ENCODE results near the gene TASP1.

GRCh38 chr20:13436530-13436929 is 202.2 kb downstream of the TASP1 start:
- TF ChIP-seq ARNT (IDR thresholded peaks at IDR 0.05) (no peak), SUZ12 (IDR thresholded peaks at IDR 0.05) (no peak), ELF4 (IDR thresholded peaks at IDR 0.05) (no peak), SP1 (IDR thresholded peaks at IDR 0.05) (no peak), FOXK2 (IDR thresholded peaks at IDR 0.05) (no peak), ZNF384 (IDR thresholded peaks at IDR 0.05) (no peak), TARDBP (IDR thresholded peaks at IDR 0.05) (no peak), FOXA1 (IDR thresholded peaks at IDR 0.05) (no peak), BHLHE40 (IDR thresholded peaks at IDR 0.05; ENCODE audit: borderline replicate concordance) (no peak)

Measured in HEK293T (cell line).